HepG2 (cell line): ENCODE data around the gene ALB.
A peak's percentile ranks its signal among the peaks of the same experiment; 100 is the strongest.

ENCODE experiments used
- CTCF ChIP-seq: sonication (generic); formaldehyde crosslinking; IDR thresholded peaks from 2 replicates; pipeline ENCODE4 v1.5.0; 2020; ENCODE audit warnings: mild to moderate bottlenecking, missing genetic modification reagents, moderate library complexity
- ETS1 ChIP-seq: sonication (generic); formaldehyde crosslinking; IDR thresholded peaks from 2 replicates; pipeline ENCODE4 v1.4.0; 2020; ENCODE audit warnings: missing genetic modification reagents
- POLR2AphosphoS5 ChIP-seq: IDR thresholded peaks from 2 replicates; pipeline ENCODE4 v1.6.1; 2012; ENCODE audit warnings: low read depth, low read length
- SP2 ChIP-seq: sonication (generic); formaldehyde crosslinking; IDR thresholded peaks from 2 replicates; pipeline ENCODE4 v1.5.1; 2020; ENCODE audit warnings: mild to moderate bottlenecking, missing genetic modification reagents
- ZFP36 ChIP-seq: fragments of 150-350 bp; IDR thresholded peaks from 2 replicates; pipeline ENCODE4 v1.6.1; 2018; ENCODE audit warnings: borderline replicate concordance, low read length, low read depth; ENCODE audit not compliant: partially characterized antibody
- ZFP82 ChIP-seq: sonication (generic); formaldehyde crosslinking; IDR thresholded peaks from 2 replicates; pipeline ENCODE4 v1.5.1; 2020; ENCODE audit warnings: mild to moderate bottlenecking, missing genetic modification reagents, borderline replicate concordance
- TF ChIP-seq, protein P1 (sequence below): sonication (generic); formaldehyde crosslinking; IDR thresholded peaks from 2 replicates; pipeline ENCODE4 v1.4.0; 2020; ENCODE audit warnings: missing genetic modification reagents
- TF ChIP-seq, protein P2 (sequence below): sonication (generic); formaldehyde crosslinking; IDR thresholded peaks from 2 replicates; pipeline ENCODE4 v1.8.0; 2022; ENCODE audit warnings: mild to moderate bottlenecking, missing genetic modification reagents; ENCODE audit not compliant: insufficient replicate concordance

- TF ChIP-seq, protein P1, sequence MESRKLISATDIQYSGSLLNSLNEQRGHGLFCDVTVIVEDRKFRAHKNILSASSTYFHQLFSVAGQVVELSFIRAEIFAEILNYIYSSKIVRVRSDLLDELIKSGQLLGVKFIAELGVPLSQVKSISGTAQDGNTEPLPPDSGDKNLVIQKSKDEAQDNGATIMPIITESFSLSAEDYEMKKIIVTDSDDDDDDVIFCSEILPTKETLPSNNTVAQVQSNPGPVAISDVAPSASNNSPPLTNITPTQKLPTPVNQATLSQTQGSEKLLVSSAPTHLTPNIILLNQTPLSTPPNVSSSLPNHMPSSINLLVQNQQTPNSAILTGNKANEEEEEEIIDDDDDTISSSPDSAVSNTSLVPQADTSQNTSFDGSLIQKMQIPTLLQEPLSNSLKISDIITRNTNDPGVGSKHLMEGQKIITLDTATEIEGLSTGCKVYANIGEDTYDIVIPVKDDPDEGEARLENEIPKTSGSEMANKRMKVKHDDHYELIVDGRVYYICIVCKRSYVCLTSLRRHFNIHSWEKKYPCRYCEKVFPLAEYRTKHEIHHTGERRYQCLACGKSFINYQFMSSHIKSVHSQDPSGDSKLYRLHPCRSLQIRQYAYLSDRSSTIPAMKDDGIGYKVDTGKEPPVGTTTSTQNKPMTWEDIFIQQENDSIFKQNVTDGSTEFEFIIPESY (CRISPR knock-in tag): no peak
- TF ChIP-seq POLR2AphosphoS5 (peak; percentile 80), ZFP82 (CRISPR knock-in tag) (no peak), CTCF (no peak), ETS1 (CRISPR knock-in tag) (no peak; the same call in 1 of the 2 replicates), SP2 (no peak), ZFP36 (no peak)
- TF ChIP-seq, protein P2, sequence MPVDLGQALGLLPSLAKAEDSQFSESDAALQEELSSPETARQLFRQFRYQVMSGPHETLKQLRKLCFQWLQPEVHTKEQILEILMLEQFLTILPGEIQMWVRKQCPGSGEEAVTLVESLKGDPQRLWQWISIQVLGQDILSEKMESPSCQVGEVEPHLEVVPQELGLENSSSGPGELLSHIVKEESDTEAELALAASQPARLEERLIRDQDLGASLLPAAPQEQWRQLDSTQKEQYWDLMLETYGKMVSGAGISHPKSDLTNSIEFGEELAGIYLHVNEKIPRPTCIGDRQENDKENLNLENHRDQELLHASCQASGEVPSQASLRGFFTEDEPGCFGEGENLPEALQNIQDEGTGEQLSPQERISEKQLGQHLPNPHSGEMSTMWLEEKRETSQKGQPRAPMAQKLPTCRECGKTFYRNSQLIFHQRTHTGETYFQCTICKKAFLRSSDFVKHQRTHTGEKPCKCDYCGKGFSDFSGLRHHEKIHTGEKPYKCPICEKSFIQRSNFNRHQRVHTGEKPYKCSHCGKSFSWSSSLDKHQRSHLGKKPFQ: no peak
Observed at GRCh38 chr4:73421708-73422457, 17.8 kb downstream of the ALB start.
